ENCODE data around the gene COL4A6.

Gene COL4A6

DNA sequence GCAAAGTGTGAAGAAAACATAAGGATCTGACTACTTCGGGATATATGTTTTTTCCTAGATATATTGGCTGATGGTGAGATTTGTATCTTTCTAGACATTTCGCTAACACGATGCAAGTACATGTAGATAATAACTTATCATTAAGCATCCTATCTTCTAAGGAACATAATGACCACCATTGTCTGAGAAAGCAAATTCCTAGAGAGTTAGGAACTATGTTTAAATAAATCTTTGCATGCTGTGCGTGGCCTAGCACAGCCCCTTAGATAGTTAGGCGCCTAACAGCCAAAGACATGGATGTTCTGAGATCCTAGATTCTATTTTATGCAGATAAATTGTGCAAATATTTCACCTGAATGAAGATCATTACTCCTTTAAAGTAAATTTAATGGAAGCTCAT is 3.0 kb downstream of the COL4A6 start:
- no peak for FAIRE-seq
- TF ChIP-seq, protein P1, sequence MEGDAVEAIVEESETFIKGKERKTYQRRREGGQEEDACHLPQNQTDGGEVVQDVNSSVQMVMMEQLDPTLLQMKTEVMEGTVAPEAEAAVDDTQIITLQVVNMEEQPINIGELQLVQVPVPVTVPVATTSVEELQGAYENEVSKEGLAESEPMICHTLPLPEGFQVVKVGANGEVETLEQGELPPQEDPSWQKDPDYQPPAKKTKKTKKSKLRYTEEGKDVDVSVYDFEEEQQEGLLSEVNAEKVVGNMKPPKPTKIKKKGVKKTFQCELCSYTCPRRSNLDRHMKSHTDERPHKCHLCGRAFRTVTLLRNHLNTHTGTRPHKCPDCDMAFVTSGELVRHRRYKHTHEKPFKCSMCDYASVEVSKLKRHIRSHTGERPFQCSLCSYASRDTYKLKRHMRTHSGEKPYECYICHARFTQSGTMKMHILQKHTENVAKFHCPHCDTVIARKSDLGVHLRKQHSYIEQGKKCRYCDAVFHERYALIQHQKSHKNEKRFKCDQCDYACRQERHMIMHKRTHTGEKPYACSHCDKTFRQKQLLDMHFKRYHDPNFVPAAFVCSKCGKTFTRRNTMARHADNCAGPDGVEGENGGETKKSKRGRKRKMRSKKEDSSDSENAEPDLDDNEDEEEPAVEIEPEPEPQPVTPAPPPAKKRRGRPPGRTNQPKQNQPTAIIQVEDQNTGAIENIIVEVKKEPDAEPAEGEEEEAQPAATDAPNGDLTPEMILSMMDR (IDR thresholded peaks at IDR 0.05; ENCODE audit: insufficient read depth, missing control alignments) = no peak
- no peak for DNase-seq (ENCODE audit: insufficient read length, low spot score)

DNA sequence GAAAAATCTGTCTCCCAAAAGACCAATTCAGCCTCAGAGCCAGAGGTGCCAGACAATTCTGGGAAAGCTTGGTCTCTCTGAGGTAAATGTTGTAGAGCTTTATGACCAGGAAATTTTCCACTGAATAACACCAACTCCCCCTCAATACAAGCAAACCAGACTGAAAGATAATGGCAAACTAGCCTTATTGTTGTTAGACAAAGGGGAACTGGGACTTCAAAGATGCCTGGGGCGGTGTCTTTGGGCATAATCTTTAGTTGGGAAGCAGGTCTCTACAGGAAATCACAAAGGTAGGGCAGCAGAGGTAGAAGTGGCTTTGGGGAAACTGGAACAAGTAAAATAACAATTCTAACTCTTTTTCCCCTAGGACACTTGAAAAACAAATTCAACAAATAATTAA is 12.0 kb downstream of the COL4A6 start:
- DNase-seq (ENCODE audit: insufficient read length, low spot score) (no peak), FAIRE-seq (no peak)
- TF ChIP-seq, protein P1 (IDR thresholded peaks at IDR 0.05; ENCODE audit: insufficient read depth, missing control alignments) = no peak

DNA sequence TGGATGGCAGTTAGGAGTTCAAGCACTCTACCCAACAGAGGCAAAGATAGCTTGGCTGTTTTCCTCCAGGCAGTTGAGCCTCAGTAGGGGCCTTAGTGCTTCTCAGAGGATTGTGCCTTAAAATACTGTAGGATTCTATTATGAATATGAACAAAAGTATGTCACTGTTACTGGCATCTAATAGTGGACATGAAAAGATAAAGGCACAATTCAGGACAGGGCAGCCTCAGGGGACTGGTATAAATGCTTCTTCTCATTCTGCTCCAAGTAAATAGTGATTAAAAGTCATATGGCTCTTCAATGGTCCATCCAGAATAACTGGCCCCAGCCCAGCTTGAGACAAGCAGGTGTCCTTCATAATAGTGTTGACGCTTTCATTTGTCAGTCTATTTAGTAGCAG is 17.7 kb downstream of the COL4A6 start:
- FAIRE-seq (no peak), DNase-seq (ENCODE audit: insufficient read length, low spot score) (no peak)
- TF ChIP-seq, protein P1 (IDR thresholded peaks at IDR 0.05; ENCODE audit: insufficient read depth, missing control alignments) = no peak

DNA sequence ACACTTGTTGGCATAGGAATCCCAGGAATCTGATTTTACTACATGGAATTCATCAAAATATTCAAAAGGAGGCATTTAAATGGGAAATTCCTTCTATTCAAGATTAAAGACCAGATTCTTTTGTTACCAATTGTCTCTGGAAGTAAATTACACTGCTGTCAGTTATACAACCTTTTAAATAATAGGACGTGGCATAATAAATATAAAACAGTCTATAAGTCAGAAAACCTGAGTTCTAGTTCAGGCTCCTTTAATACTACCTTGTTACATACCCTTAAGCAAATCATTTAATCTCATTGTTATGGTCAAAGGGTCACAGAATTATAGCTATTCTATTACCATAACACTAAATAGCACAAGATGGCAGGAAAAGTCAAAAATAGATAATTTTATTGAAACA is 18.8 kb downstream of the COL4A6 start:
- no peak for FAIRE-seq

DNA sequence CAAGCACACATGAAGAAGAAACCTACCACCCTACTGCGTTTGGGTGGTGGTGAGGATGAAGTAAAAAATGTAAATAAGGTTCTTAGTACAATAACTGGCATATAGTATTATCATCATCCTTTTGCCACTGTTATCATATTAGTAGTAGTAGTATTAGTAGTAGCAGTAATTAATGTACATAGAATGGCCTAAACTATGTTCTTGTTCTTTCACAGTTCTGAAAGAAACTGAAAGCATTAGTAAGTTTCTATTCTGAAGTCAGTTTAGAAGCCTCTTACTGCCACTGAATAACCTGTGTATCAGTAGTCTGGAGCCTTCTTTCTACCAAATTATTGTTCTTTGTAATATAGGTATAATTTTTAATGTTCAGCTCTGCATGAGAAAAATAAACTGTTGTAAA is 21.0 kb downstream of the COL4A6 start:
- DNase-seq (ENCODE audit: insufficient read length, low spot score) (no peak), FAIRE-seq (no peak)
- TF ChIP-seq, protein P1 (IDR thresholded peaks at IDR 0.05; ENCODE audit: insufficient read depth, missing control alignments) = no peak

More for the DNA sequence above, 18.8 kb downstream of the COL4A6 start:
- TF ChIP-seq, protein P1 (IDR thresholded peaks at IDR 0.05; ENCODE audit: insufficient read depth, missing control alignments) = no peak
- no peak for DNase-seq (ENCODE audit: insufficient read length, low spot score)

DNA sequence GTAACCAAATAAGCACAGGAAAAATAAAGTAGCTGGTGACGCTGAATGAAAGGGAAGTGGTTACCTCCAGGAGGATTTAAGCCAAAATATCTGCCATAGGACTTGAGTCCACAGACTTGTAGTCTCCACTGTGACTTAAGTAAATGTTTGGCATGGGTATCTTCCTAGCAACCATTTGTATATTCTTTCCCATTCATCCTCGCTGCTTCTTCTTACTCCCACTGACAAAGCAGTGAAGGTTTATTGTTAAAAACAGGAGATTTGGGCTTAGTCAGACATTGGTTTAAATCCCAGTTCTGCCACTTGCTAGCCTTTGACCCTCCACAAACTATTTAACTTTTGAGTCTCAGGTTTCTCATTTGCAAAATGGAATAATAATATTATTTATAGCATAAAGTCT is 22.3 kb downstream of the COL4A6 start:
- TF ChIP-seq, protein P1 (IDR thresholded peaks at IDR 0.05; ENCODE audit: insufficient read depth, missing control alignments) = no peak
- no peak for DNase-seq (ENCODE audit: insufficient read length, low spot score)
- no peak for FAIRE-seq

DNA sequence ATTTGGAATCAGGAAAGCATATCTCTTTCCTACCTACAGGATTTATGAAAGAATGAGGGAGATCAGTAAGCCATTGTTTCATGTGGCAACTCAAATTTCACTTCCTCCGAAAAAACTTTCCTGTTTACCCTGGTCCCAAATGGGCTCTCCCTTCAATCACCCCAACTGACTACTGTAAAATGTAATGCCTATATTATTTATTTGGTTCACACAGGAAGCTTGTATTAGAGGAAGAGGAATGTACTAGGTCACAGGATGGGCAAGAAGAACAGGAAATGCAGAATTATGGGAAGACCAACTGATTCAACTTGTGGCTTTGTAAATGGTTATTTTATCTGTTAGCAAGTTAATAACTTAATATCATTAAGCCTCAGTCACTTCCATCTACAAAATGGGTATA is 23.1 kb downstream of the COL4A6 start:
- no peak for DNase-seq (ENCODE audit: insufficient read length, low spot score)
- FAIRE-seq = no peak
- TF ChIP-seq, protein P1 (IDR thresholded peaks at IDR 0.05; ENCODE audit: insufficient read depth, missing control alignments) = no peak

Data from D721Med (cell line).